Right lung (tissue), 5 donors: Measurements from ENCODE around the gene GPATCH1. TPM values are rescaled to one million over a fixed set of nuclear protein-coding genes. Genes with fewer than 3 reads are reported as not detected.

Experiments used
- DNase-seq, 2 donors: peaks; one replicate each; pipeline ENCODE4 v3.0.0-alpha.2; 2013
- polyA plus RNA-seq, 5 donors: library from polyadenylated mRNA; unstranded; fragments of 120-200 nt; gene quantifications; one replicate each; pipeline versions ENCODE4 v1.2.1 to v1.2.3, GENCODE V29; 2013; ENCODE audit warnings: inconsistent platforms in 1 of 5, low replicate concordance in 1 of 5; ENCODE audit not compliant: insufficient read length in 5 of 5, insufficient read depth in 1 of 5

The GPATCH1 gene
- polyA plus RNA-seq, 5 donors, result 15.4 to 19.5 (median 17.1) TPM

DNA sequence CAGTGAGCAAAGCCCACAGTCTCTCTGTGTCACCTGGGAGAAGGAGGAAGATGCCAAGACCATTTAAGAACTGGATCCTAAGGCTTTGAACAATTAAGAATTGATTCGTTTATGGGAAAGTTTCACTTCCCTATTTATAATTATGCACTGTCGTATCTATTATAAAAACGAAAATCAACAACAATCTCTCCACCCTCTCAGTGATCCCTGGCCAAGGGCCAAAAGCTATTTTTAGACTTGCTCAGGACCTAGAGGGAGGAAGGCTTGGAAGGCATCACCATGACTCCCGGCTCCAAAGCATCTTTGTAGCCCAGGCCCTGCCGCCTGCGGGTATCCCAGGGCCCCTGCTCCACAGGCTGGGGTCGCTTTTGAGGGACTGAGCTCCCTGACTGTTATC, 17.6 kb upstream of the GPATCH1 start:
- DNase-seq, result no peak

DNA sequence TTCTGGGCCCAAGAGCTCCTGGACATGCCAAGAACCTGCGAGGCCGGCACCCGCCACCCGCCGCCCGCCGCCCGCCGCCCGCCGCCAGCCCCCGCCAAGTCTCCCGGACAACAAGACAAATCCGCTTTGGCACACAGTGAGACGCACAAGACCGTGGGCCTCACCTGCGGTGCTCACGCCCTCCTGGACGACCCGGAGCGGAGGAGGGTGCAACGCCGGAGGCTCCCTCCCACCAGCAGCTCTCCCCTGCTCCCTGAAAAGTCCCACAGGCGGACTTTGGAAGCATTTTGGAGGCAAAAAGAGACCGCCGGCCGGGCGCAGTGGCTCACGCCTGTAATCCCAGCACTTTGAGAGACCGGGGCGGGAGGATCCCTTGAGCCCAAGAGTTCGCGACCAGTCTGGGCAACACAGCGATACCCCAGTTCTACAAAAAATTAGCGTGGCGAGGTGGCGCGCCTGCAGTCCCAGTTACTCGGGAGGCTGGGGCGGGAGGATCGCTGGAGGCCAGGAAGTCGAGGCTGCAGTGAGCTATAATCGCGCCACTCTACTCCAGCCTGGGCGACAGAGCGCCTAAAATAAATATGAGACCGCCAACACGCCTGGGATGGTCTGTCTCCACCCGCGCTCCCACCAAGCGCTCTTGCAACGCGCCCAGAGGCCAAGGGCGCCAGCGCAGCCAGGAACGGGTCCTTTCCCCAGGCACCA, 17.1 kb upstream of the GPATCH1 start:
- no peak for DNase-seq

DNA sequence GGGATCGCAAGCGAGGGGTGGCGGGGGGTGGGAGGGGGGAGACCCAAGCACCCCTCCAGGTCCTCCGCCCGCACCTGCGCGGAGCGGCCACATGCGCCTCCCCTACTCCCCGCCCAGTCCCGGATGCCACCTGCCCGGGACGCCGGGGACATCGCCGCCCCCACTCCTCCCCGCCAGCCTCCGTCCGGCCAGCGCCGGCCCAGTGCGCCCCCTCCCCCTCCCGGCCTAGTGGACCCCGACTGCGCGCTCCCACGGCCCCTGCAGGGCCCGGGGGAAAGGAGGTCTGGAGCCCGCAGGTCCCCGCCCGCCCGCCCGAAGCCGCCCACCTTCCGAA, 16.6 kb upstream of the GPATCH1 start:
- DNase-seq, result no peak

- peak; percentile 46 to 54 for DNase-seq
Measured at GRCh38 chr19:33064792-33065550, 16.0 kb upstream of the GPATCH1 start, which contains the start of gene RHPN2. Gene RHPN2 (minus strand): TSS chr19:33064888. CDS start chr19:33064852, 36 bp downstream.

GRCh38 chr19:33066543-33066942, 14.4 kb upstream of the GPATCH1 start:
- DNase-seq, result no peak

GRCh38 chr19:33067121-33067520, 13.9 kb upstream of the GPATCH1 start:
- DNase-seq, result no peak

GRCh38 chr19:33071887-33072286, 9.1 kb upstream of the GPATCH1 start:
- no peak for DNase-seq

- DNase-seq, result no peak
Measured at GRCh38 chr19:33075519-33075918, 5.5 kb upstream of the GPATCH1 start.

DNA sequence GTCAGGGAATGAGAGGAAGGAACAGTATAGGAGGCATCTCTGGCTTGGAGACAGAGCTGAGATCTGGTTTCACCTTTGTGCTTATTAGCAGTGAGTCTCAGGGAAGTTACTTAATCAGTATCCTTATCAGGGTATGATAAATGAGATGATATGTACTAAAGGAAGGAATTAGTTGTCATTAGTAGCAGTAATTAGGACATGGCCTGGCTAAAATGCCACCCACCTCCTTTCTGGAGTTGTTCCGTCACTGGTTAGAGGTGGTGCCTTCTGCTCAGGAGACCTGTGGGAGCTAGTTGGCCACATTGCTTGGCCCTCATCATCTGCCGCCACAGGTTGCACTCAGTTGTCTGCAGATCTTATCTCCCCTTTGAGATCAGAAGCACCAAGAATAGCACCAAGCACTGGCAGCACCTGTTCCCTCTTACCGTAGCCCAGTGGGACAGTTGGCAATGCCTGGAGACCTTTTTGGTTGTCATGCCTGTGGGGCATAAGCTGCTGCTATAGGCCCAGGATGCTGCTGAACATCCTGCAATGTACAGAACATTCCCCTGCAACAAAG, 4.7 kb downstream of the GPATCH1 start:
- no peak for DNase-seq

GRCh38 chr19:33086955-33087354, 6.0 kb downstream of the GPATCH1 start:
- DNase-seq, result no peak

DNA sequence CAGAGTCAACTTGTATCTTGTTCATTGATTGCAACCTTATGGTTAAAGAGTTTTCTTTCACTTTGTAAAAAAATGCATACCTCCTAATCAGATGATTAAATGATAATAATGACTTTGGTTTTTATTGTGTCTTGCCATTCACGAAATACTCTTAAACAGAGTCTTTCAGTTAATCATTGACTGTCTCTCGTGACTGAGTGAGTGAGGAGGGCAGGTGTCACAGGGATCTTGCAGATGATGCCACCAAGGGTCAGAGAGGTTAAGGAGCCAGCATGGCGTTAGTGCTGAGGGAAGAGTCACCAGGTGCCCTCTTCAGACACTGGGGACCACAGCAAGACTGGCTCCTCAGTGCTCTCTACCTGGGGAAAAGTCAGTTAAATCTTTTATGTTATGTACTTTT, 8.0 kb downstream of the GPATCH1 start:
- no peak for DNase-seq

DNA sequence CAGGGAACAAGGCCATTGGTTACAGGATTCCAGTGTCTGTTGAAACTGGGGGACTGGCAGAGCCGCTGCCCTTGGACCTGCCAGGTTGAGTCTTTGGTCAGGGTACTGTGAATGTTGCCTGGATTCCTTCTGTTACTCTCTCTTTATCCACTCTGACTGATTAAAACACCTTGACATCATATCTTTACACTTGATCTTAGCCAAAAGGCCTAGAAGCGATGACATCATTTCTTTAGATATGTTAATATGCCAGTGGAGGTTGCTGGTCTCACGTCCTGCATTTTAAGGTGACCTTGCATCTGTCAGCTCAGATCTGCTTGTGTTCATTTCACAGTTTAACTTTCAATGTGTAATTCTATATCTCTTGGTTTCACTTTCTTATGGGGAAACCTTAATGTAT, 9.2 kb downstream of the GPATCH1 start:
- DNase-seq, result no peak

GRCh38 chr19:33093420-33094210, 12.6 kb downstream of the GPATCH1 start:
- DNase-seq, result no peak

DNA sequence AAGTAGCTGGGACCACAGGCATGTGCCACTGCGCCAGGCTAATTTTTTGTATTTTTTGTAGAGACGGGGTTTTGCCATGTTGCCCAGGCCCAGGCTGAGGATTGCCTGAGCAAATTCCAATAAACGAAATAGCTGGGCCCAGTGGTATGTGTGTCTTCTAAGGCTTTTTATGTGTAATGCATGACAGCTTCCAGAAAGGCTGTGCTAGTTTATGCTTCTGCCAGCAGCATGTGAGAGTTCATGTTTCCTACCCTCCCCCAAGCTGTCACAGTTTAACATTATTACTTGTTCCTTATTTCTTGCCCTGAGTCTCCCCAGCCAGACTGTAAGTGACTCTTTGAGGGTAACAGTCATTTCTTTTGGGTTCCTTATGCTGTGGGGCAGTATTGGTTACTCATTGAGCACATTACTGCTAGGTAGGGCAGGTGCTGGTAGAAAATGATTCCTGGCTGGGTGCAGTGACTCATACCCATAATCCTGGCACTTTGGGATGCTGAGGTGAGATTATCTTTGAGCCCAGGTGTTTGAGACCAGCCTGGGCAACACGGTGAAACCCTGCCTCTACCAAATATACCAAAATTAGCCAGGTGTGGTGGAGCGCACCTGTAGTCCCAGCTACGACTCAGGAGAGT, 13.6 kb downstream of the GPATCH1 start:
- DNase-seq, result no peak

DNA sequence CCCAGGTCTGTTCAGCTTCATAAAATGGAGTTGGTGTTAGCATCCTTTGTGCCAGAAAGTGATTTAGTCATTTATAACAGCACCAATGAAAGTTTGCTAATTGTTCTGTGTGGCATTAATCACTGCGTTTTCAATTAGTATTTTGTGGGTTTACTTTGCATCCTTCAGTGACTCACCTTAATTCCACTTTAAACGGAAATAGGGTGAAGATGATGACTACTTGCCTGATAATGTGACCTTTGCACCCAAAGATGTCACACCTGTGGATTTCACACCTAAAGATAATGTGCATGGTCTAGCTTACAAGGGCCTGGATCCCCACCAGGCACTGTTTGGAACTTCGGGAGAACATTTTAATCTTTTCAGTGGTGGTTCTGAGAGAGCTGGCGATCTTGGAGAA, 15.0 kb downstream of the GPATCH1 start:
- no peak for DNase-seq

DNA sequence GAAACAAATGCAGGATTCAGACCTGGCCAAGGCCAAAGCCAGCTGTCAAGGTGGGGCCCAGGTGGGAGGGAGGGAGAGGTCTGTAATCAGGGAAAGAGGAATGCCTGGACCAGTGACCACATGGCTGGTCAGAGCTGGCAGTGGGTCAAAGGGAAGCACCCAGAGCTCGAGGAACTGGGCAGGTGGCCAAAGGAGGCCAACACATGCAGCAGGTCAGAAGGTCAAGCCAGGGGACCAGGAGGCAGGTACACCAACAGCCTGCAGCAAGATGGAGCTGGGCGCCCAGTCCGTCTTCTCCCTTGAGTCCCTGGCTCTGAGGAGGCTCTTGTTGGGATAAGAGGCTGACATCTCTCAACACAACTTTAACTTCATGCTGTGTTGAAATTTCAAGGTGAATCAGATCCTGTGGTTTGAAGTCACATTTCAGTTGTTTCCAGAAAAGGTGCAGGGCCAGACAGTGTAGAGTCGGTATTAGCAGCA, 17.1 kb downstream of the GPATCH1 start:
- DNase-seq, result no peak

- DNase-seq, result no peak
Measured at GRCh38 chr19:33100894-33101644, 20.1 kb downstream of the GPATCH1 start.

- DNase-seq, result no peak
Measured at GRCh38 chr19:33102893-33103292, 21.9 kb downstream of the GPATCH1 start.

DNA sequence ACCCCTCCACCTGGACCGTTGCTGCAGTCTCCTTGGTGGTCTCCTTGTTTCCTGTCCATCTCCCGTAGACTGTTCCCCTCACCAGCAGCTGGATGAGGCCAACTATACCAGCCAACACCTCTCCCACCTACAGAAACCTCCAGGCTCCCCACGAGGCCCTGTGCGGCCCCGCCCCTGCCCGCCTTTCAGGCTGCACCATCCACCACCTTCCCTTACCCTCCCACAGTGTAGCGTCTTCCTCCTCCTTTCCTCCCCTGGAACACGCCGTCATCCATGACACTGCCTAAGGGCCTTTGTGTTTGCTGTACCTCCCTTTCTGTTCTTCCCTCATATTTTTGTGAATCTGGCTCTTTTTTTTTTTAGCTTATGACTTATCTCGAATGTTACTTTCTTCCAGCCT, 27.2 kb downstream of the GPATCH1 start:
- no peak for DNase-seq

DNA sequence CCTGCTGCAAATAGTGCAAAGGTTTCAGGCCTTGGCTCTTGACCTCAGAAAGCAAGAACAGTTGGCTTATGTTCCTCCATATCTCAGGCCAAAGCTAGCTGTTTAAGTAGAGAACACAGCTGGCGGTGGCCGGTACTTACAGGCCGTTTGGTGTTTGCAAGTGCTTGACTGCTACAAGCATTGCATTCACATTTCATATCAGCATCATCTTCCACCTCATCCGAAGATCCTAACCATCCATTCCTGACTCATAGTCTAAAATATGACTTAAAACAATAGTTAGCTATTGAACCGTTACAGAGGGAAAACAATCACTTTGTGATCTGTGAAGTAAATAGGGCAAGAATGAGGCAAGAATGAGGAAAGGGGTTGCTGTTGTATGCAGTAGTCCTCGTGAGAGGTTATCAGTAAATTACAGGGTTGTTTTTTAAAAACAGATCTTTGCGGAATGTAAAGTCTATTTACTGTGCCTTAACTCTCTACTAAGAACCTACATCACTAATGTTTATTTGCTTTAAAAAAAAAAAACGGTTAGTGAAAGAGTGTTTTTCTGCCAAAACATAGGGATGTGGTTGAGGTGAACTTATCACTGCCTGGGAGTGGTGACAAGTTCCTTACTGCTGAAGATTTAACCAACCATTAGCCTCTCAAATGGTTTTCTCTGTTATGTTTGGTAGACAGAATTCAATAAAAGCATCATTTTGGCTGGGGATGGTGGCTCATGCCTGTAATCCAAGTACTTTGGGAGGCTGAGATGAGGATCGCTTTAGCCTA, 29.3 kb downstream of the GPATCH1 start:
- DNase-seq, result peak; percentile 20 to 26
